HG03025 (cell line): Measurements from ENCODE around the gene ST3GAL3.

Source experiments
- ATAC-seq: cut with Tn5 transposase; IDR thresholded peaks from one replicate; pipeline ENCODE4 v1.9.1; 2021; ENCODE audit warnings: mild to moderate bottlenecking, moderate library complexity; ENCODE audit not compliant: unreplicated experiment, low FRiP score

ST3GAL3 gene

DNA sequence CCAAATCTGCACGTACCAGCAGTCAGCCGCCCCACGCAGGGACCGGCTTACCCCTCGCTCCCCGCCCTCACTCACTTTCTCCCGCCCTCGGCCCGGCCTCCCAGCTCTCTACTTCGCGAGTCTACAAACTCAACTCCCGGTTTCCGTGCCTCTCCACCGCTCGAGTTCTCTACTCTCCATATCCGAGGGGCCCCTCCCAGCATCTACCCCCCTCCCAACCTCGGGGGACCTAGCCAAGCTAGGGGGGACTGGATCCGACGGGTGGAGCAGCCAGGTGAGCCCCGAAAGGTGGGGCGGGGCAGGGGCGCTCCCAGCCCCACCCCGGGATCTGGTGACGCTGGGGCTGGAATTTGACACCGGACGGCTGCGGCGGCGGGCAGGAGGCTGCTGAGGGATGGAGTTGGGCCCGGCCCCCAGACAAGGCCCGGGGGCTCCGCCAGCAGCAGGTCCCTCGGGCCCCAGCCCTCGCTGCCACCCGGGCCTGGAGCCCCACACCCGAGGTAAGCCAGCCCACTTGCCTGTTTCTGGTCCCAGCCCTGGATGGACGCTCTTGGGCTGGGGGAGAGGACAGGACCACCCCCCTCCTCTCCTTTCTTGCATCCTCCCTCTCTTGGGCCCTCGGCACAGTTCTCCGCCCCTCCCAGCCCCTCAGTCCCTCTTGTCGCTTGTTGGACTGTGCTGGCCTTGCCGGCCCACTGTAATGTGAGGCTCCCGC, 226.2 kb downstream of the ST3GAL3 start, which contains the start of gene ARTN:
ARTN (plus strand) TSS at position 416 of the 715 bp plus-strand sequence. CDS start 1,856 bp downstream, outside the sequence.
- ATAC-seq, result no peak

DNA sequence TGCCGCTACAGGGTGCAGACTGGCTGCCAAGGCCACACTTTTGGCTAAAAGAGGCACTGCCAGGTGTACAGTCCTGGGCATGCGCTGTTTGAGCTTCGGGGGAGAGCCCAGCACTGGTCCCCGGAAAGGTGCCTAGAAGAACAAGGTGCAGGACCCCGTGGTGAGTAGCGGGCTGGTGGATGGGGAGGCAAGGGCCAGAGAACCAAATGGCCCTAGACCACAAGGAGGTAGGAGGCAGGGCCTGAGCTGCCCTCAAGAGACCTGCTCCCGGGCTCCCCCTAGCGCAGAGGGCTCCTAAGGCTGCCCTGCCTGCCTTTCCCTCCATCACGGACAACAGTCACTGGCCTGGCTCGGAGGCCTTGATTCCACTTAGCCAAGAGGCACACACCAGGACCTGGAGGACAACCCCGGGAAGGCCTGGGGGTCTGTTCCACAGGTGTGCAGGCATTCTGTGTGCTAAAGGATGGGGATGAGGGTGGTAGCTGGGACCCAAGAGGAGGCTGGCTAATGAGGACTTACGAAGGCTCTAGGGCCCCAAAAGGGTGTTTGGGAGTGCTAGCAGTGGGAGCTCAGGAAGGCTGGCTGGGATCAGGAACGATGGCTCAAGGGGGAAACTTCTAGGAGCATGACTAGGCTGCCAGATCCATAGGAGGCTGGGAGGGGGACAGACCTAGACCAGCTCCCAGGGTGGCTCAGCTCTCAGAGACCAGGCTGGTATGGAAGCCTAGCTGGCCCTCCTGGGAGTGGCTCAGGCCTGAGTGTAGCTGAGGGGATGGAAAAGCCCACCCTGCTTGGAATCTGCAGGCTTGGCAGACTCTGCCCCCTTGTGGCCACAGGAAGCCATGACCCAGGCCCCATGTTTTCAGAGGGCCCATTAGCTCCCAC, 227.0 kb downstream of the ST3GAL3 start:
- no peak for ATAC-seq

DNA sequence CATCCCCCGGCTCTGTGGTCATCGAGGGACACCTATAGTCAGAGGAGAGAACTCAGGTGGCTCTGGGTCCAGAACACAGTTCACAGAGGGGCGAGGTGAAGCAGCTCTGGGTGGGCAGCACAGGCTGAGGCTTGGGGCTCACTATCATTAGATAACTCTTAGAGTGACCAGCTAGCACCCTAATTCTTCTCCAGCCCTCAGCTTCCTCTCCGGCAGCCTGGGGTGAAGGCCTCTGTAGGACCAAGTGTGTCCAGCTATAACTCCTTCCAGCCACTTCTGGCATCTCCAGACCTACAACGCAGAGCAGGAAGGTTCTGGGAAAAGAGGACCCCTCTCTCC, 227.6 kb downstream of the ST3GAL3 start:
- ATAC-seq, result no peak

DNA sequence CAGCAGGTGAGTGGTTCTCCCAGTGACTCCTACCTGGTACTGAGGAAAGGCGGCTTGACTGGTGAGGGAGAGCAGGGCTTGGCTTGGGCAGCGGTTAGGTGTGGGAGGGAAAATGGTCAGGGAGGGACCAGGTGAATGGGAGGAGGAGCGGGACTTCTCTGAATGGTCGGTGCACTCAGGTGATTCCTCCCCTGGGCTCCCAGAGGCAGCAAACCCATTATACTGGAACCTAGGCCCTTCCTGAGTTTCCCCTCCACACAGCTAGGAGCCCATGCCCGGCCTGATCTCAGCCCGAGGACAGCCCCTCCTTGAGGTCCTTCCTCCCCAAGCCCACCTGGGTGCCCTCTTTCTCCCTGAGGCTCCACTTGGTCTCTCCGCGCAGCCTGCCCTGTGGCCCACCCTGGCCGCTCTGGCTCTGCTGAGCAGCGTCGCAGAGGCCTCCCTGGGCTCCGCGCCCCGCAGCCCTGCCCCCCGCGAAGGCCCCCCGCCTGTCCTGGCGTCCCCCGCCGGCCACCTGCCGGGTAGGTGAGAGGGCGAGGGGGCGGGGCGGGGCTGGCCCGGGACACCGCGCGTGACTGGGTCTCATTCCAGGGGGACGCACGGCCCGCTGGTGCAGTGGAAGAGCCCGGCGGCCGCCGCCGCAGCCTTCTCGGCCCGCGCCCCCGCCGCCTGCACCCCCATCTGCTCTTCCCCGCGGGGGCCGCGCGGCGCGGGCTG, 228.5 kb downstream of the ST3GAL3 start:
- no peak for ATAC-seq

DNA sequence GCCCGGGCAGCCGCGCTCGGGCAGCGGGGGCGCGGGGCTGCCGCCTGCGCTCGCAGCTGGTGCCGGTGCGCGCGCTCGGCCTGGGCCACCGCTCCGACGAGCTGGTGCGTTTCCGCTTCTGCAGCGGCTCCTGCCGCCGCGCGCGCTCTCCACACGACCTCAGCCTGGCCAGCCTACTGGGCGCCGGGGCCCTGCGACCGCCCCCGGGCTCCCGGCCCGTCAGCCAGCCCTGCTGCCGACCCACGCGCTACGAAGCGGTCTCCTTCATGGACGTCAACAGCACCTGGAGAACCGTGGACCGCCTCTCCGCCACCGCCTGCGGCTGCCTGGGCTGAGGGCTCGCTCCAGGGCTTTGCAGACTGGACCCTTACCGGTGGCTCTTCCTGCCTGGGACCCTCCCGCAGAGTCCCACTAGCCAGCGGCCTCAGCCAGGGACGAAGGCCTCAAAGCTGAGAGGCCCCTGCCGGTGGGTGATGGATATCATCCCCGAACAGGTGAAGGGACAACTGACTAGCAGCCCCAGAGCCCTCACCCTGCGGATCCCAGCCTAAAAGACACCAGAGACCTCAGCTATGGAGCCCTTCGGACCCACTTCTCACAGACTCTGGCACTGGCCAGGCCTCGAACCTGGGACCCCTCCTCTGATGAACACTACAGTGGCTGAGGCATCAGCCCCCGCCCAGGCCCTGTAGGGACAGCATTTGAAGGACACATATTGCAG, 229.3 kb downstream of the ST3GAL3 start:
- ATAC-seq, result no peak

GRCh38 chr1:43937179-43937865, 230.0 kb downstream of the ST3GAL3 start:
- ATAC-seq, result no peak

- ATAC-seq, result no peak
Observed at GRCh38 chr1:43938383-43938782, 231.0 kb downstream of the ST3GAL3 start.

GRCh38 chr1:43938892-43939587, 231.7 kb downstream of the ST3GAL3 start:
- no peak for ATAC-seq

GRCh38 chr1:43942411-43942810, 235.1 kb downstream of the ST3GAL3 start:
- no peak for ATAC-seq

- no peak for ATAC-seq
Observed at GRCh38 chr1:43944860-43945259, 237.5 kb downstream of the ST3GAL3 start.

GRCh38 chr1:43945674-43946235, 238.4 kb downstream of the ST3GAL3 start:
- no peak for ATAC-seq

DNA sequence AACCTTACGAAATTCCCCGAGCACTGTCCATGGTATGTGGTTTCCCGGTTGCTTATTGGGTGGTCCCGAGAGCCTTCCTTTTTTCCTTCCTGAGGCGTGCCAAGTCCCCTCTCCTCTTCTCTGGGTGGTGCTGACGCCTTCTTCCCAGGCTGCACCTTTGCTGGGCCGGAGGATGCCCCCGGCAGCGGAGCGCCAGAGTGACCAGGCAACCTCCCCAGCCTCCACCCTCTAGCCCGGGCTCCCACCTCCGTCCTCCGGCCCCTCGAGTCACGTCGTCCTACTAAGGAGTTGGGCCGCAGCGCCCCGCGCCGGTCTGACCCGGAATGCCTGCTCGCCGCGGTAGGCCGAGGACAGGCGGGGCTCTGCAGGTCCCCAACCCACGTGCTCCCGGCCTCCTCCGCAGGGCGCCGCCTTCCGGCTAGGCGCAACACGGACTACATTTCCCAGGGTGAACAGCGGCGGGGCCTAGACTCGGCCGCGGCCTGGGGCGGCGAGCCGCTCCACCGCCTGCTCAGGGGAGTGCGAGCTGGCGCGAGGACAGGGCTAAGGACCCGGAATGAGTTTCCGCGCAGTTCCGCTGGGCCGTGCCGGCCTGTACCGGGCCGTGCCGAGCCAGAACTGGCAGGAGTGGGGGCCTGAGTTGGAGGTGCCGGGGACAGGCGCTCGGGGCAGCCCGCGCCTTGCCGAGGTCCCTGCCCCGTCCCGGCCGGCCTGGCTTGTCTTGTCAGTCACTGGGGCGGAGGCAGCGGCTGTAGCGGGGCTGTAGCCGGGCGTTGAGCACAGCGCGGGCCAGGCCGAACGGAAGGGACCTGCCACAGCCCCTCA, 239.1 kb downstream of the ST3GAL3 start, which contains the start of gene IPO13:
IPO13 (plus strand) TSS at position 715 of the 825 bp plus-strand sequence. CDS start 651 bp downstream, outside the sequence.
- ATAC-seq, result peak; percentile 92

DNA sequence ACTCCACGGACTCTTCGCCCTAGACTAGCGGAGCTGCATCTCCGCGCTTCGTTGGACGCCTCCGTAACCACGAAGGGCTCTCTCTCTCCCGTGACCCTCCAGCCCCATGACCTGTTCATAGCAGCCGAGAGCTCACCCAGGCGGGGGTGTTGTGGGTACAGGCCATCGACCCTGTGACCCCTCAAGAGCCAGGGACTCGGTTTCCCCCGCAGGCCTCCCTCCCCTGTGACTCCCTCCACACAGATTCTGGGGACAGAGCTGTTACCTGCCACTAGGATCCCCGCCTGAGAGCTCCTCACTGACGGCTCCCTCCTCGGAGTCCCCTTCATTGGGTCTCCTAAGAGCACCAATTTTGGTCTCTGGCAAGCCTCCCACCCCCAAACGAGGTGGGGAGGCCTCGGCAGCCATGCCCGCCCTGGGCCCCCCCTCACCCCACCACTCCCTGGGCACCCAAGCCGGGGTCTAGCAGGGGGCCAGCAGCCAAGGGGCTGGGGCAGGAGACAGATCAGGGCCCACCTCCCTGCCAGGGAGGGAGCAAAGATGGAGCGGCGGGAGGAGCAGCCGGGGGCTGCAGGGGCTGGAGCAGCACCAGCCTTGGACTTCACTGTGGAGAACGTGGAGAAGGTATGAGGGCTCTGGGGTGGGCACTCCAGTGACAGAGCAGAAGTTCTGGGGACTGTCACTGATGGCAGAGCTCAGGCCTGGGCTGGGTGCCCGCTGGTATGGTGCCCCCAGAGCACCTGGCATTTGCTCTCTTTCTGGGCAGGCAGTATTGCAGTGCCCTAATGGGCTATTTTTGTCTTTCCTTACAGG, 239.9 kb downstream of the ST3GAL3 start:
- ATAC-seq, result peak; percentile 19

DNA sequence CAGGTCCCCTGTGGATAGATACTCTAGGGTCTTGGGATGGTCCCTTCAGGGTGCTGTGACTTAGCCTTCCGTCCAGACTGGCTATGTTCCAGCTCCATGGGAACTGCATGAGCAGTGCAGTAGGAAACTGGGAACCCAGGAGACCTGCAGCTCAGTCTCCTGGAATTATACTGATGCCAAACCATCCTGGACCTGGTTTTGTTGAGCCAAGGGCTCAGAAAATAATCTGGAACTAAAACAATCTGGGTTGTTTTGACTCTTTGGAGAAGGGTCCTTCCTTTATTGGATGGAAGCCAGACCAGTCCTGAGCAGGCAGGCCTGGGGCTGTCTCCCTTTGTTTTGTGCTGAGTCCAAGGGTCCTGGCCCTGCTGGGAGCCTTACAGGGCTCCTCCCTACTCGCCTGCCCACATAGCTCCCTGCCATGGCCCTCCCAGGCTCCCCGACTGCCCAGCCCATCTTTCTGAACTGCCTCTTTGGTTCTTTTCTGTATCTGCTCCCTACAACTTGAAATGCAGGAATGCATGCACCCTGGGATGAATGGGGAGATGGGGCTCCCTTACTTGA, 240.6 kb downstream of the ST3GAL3 start:
- ATAC-seq, result no peak

DNA sequence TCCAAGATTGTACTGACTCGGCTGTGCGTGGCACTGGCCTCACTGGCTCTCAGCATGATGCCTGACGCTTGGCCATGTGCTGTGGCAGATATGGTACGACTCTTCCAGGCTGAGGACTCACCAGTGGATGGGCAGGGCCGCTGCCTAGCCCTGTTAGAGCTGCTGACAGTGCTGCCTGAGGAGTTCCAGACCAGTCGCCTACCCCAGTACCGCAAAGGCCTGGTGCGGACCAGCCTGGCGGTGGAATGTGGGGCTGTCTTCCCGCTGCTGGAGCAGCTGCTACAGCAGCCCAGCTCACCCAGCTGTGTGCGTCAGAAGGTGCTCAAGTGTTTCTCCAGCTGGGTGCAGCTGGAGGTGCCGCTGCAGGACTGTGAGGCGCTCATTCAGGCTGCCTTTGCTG, 242.3 kb downstream of the ST3GAL3 start:
- no peak for ATAC-seq

DNA sequence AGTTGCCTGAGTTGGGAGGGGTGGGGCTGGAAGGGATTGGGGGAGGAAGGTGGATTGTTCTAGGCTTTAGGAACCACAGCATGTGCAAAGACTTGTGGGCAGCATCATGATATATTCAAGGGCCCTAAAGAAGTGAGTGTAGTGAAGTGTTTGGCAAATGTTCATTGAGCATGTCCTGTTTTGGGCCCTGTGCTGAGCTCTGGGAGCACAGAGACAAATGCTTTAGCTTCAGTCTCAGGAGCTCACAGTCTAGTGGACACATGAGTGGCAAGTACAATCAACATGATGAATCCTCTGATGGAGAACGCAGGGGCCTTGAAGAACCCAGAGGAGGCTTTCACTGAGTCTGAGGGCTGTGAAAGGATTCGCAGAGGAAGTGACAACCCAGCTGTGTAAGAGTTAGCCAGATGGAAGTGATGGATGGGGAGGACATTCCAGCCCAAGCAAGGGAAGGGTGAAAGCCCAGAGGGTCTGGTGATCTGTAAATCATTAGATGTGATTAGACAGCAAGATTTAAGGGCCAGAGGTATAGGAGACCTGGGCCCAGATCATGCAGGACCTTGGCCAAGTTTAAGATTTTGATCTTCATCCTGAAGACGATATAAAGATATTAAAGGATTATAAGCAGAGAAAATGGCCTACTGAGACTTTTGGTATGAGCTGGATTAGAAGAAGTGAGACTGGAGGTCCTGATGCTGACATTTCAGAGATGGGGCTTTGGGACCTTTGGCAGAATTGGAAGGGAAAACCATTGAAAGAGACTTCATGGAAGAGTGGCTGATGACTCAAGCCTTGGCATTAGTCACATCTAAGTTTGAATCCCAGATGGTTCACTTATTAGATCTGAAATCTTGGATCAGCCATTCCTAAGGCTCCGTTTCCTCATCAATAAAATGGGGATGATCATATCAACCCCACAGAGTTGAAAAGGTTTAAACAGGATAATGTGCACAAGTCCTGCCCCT, 244.0 kb downstream of the ST3GAL3 start:
- no peak for ATAC-seq
